Testis (tissue), 3 donors: ENCODE data around the gene ADAMTS6. TPM values are rescaled to one million over a fixed set of nuclear protein-coding genes. Genes with fewer than 3 reads are reported as not detected.
"Not testable (repeated sequence)": the region's sequence is repeated elsewhere in the genome, so short reads cannot be mapped to it uniquely, and the experiment has no call there.

Experiments used
- DNase-seq: peaks from one replicate; pipeline ENCODE4 v3.0.0-alpha.2; 2019
- H3K27ac ChIP-seq, 2 donors: fragments of 200-600 bp; sonication (generic); one replicate each; pipeline ENCODE4 v1.5.1; 2019
- H3K27me3 ChIP-seq: fragments of 200-600 bp; sonication (generic); one replicate; pipeline ENCODE4 v1.5.1; 2019
- H3K36me3 ChIP-seq: fragments of 200-600 bp; sonication (generic); one replicate; pipeline ENCODE4 v1.5.1; 2017; ENCODE audit warnings: low read depth; ENCODE audit errors: missing control alignments
- H3K4me1 ChIP-seq: fragments of 200-600 bp; sonication (generic); one replicate; pipeline ENCODE4 v1.5.1; 2019
- H3K4me3 ChIP-seq, 2 donors: fragments of 200-600 bp; sonication (generic); one replicate each; pipeline ENCODE4 v1.5.1; 2017 to 2019
- H3K9me3 ChIP-seq: fragments of 200-600 bp; sonication (generic); one replicate; pipeline ENCODE4 v1.5.1; 2017
- CTCF ChIP-seq, 3 experiments: fragments of 450-650 bp in 2 of 3; fragments of 200-600 bp in 1 of 3; sonication (generic) in 1 of 3; IDR thresholded peaks; one replicate each; pipeline ENCODE4 v1.5.1; 2016 to 2019; ENCODE audit warnings: antibody characterized with exemption in 3 of 3, mild to moderate bottlenecking in 2 of 3, moderate library complexity in 1 of 3
- POLR2A ChIP-seq: fragments of 450-650 bp; IDR thresholded peaks from one replicate; pipeline ENCODE4 v1.6.1; 2017; ENCODE audit warnings: antibody characterized with exemption, mild to moderate bottlenecking, moderate library complexity
- WGBS, 2 donors: methylation state at CpG; one replicate each; pipeline ENCODE4 v1.1.5; 2018; 5-methylcytosine and 5-hydroxymethylcytosine counted together
- intact Hi-C: fragments of 100-400 bp; cut with DNase I; formaldehyde crosslinking; loops from one replicate; pipeline ENCODE4 v1.15.1; 2023; ENCODE audit warnings: low total_unique reads
- polyA plus RNA-seq: library from polyadenylated mRNA; stranded (reverse); fragments of 350-450 nt; fragmentation: Illumina TruSeq; extraction: RNeasy Lipid Tissue Mini Kit (QIAGEN cat#74804); gene quantifications from one replicate; pipeline ENCODE4 v1.2.3, GENCODE V29; 2014; ENCODE audit warnings: low read depth, low replicate concordance; ENCODE audit not compliant: insufficient read depth
- total RNA-seq, 2 donors: library from RNA; depleted of rRNA; stranded (reverse); fragments of >200 nt; gene quantifications; one replicate each; pipeline ENCODE4 v1.2.3, GENCODE V29; 2016

Gene ADAMTS6
- total and polyA plus RNA-seq, 3 donors from 2014 or later: 4.1 to 43.1 (median 25.5) TPM

- Histone ChIP-seq H3K27ac (no peak overlapping the region), H3K9me3 (no peaks in the 10 kb centered on the region), H3K27me3 (no peaks in the 10 kb centered on the region), H3K36me3 (no peaks in the 10 kb centered on the region), H3K4me3 (no peak overlapping the region), H3K4me1 (no peaks in the 10 kb centered on the region)
- TF ChIP-seq CTCF (IDR thresholded peaks at IDR 0.05): no peak
- no peak for DNase-seq
- 81 to 96% methylated on average over 1 of the region's 1 CpG for WGBS, 2 donors
- intact Hi-C loops: no loop called here
Observed at GRCh38 chr5:65185468-65185867, 296.3 kb downstream of the ADAMTS6 start.

DNA sequence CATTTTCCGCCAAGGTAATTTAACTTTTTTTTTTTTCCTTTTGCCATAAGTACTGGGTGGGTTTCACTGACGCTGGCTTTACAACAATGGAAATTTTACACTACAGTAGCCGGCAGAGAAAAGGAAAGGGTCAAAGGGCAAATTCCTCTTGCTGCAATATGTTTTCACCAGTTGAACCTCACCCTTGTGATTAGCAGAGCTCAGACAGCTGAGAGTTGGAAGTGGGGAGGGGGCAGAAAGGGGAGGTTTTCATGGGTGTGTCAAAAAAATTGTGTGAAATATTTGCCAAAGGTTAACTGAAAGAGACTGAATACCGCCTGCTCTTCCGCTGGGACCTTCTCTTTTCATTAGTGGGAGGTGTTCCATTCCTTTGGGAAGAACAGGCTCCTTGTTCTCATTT is 296.9 kb downstream of the ADAMTS6 start:
- TF ChIP-seq CTCF (IDR thresholded peaks at IDR 0.05): no peak
- TF ChIP-seq POLR2A: no peak
- 83 to 85% methylated on average over 5 of the region's 5 CpGs for WGBS, 2 donors

DNA sequence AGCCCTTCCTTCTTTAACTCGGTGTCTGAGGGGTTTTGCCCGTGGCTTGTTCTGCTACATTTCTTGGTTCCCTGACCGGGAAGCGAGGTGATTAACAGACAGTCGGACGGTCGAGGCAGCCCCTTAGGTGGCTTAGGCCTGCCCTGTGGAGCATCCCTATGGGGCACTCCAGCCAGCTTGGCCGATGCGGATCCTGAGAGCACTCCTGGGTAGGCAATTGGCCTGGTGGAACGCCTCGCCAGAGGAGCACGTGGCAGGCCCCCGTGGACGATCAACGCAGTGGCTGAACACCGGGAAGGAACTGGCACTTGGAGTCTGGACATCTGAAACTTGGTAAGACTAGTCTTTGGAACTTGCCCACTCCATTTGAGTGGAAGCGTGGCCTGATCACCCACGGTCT is 307.5 kb downstream of the ADAMTS6 start:
- intact Hi-C loops, DNase-seq, H3K27ac ChIP-seq, H3K36me3 ChIP-seq, H3K27me3 ChIP-seq, H3K4me1 ChIP-seq, H3K4me3 ChIP-seq, H3K9me3 ChIP-seq: not testable (repeated sequence)
- WGBS, 2 donors: 93 to 94% methylated on average over 17 to 18 of the region's 18 CpGs

More for the DNA sequence above, 296.9 kb downstream of the ADAMTS6 start:
- no peak for DNase-seq
- Histone ChIP-seq H3K4me1 (no peaks in the 10 kb centered on the region), H3K27ac (no peak overlapping the region), H3K27me3 (no peaks in the 10 kb centered on the region), H3K4me3 (no peak overlapping the region), H3K9me3 (no peaks in the 10 kb centered on the region), H3K36me3 (no peaks in the 10 kb centered on the region)
- intact Hi-C loops: no loop called here

DNA sequence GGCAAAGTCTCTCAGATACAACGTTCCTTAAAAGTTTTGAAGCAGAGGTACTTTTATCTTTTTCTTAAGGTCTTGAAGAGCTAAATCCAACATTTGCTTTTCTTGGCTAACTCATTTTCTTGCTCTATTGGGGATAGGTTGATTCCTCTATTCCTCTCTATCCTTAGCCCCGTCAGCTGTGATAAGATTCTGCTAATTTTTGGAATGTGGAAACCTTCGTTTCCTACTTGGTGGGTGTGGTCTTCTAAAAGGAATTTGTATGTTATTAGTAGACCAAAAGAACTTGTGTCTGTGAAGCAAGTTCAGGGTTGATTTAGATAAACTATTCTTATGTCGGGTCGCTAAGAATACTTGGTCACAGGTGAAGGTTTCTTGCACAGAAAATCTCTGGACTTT is 308.6 kb downstream of the ADAMTS6 start:
- Histone ChIP-seq H3K27ac (no peak overlapping the region), H3K9me3 (no peaks in the 10 kb centered on the region), H3K27me3 (no peaks in the 10 kb centered on the region), H3K4me3 (no peak overlapping the region), H3K4me1 (no peaks in the 10 kb centered on the region), H3K36me3 (no peaks in the 10 kb centered on the region)
- WGBS, 2 donors: 57 to 68% methylated on average over 5 of the region's 5 CpGs
- DNase-seq: no peak
- intact Hi-C loops: no loop called here
- no peak for TF ChIP-seq POLR2A
- TF ChIP-seq CTCF (IDR thresholded peaks at IDR 0.05): no peak

GRCh38 chr5:65172486-65173129 is 309.1 kb downstream of the ADAMTS6 start:
- no peak for DNase-seq
- Histone ChIP-seq H3K4me1 (no peaks in the 10 kb centered on the region), H3K9me3 (no peaks in the 10 kb centered on the region), H3K27me3 (no peaks in the 10 kb centered on the region), H3K36me3 (no peaks in the 10 kb centered on the region), H3K4me3 (no peak overlapping the region), H3K27ac (no peak overlapping the region)
- TF ChIP-seq CTCF (IDR thresholded peaks at IDR 0.05) (no peak), POLR2A (no peak)
- intact Hi-C loops: no loop called here
- WGBS, 2 donors: 56 to 73% methylated on average over 9 of the region's 9 CpGs
